Fibroblast of peridontal ligament (primary cell): ENCODE data around the gene TRPM8.
A peak's percentile ranks its signal among the peaks of the same experiment; 100 is the strongest.
"Not testable (repeated sequence)": the region's sequence is repeated elsewhere in the genome, so short reads cannot be mapped to it uniquely, and the experiment has no call there.

ENCODE experiments used
- DNase-seq: peaks from one replicate; pipeline ENCODE4 v3.0.0-alpha.2; 2010; ENCODE audit errors: extremely low read depth

TRPM8 gene

DNA sequence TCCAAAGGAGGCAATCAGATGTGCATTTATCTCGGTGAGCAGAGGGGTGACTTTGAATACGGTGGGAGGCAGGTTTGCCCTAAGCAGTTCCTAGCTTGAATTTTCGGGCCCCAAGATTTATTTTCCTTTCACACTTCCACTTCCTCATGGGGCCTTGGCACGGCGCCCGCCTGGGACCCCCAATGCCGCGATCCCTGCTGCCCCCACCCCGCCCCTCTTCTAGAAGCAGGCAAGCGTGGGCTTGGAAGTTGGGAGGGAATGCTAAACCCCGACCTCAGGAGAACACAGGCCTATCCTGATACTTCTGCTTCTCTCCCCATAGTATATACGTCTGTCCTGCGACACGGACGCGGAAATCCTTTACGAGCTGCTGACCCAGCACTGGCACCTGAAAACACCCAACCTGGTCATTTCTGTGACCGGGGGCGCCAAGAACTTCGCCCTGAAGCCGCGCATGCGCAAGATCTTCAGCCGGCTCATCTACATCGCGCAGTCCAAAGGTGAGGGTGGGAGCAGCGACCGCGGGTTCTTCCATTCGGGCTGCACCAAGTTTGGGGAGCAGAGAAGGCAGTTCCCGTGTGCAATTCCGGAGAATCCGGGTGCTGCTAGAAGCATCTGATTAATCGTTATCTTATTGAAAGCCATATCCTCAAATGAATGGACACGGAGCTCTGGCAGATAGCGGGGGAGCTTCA is 21.6 kb downstream of the TRPM8 start:
- no peak for DNase-seq

DNA sequence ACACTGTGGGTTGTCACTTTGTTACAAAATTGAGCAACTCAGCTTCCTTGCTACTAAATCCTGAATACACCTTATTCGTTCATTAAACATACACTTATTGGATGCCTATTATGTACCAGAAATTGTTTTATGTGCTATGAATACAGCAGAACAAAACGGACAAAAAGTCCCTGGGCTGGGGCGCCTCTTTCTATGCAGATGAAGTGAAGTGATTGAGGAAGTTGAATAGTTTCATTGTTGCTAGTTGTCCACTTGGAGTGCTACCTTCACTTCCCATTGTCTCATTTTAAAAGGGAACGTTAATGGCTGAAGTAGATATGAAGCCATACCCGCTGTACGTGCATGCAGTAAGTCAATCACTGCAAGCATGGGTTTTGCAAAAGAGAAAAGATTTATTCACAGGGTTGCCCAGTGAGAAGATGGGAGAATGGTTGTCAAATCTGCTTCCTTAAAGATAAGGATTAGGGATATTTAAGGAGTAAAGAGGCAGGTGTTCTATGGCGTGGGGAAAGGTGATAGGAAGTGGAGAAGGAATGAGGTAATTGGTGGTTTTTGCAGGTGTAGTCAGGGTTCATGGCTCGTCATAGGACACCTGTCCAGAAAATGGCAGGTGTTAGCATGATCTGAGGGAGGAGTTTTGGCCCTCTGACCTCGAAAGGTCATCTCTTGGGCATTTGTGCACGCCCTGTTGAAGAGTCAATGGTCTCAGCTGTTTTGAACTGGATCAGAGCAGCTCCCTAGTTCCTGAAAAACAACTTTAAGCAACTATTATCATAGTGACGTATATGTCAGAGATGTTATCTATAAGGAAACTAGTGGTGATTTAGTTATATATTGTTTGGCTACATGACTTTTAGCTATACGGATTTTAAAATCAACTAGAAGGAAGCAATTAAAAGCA is 23.5 kb downstream of the TRPM8 start:
- no peak for DNase-seq

DNA sequence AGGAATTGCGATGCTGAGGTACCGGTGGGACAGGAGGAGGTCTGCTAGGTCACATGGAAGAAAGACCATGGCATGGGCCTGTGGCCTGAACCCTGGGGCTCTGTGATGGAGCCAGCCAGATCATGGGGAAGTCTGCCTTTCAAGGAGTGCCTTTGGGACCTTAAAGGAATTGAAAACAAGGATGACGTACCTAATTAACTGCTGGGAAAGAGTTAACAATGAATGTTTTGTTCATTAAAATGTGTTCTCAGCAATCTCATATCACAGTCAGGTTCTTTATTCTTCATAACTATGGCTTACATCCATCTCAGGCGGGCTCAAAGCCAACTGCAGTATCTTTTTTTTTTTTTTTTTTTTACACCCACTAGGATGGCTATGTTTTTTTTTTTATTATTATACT is 25.6 kb downstream of the TRPM8 start:
- no peak for DNase-seq

DNA sequence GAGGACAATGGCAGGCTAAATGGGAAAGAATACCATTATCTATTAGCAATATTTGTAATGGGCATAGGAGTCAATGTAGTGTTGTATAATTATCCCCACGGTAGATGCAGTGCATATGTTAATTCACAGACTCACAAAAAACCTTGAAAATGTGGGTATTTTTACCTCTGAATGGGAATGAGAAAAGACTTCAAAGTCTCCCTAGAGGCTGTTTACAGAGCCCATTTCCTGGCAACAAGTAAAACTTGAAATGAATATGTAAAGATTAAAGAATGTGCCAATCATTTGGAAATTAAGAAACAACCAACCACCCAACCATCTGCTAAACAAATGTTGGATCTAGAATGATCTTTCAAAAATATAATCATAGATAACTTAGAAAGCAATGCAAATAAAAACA is 27.1 kb downstream of the TRPM8 start:
- DNase-seq = no peak

DNA sequence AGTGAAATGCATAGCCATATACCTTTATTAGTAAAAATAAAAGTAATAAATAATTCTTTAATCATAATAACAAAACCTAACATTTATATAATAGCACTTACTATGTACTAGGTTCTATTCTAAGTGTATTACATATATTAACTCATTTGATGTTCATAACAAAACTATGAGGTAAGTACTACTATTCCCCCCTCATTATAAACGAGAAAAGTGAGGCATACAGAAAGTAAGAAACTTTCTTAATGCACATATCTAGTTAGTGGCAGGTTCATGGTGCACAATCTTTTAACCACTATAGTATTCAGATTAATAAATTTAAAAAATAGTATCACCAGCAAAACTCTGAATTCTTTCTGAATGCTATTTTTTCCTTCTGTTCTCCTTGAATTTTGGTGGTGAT is 27.5 kb downstream of the TRPM8 start:
- no peak for DNase-seq

DNA sequence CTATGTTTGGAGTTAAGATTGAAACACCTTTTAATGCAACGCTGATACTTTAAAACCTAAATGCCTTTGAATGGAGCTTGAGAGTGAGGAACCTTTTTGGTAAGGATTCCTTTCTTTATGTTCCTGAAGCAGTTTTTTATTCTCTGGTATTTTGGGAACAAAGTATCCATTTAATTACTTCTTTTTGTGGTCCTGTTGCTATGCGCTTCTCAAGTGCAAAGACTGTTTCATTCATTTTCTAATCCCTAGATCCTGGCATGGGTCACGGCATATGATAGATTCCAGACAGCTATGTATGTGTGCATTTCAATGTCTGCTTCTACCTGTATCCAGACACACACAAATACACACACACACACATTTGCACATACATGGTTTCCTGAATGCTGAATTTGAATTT is 28.0 kb downstream of the TRPM8 start:
- DNase-seq = no peak

DNA sequence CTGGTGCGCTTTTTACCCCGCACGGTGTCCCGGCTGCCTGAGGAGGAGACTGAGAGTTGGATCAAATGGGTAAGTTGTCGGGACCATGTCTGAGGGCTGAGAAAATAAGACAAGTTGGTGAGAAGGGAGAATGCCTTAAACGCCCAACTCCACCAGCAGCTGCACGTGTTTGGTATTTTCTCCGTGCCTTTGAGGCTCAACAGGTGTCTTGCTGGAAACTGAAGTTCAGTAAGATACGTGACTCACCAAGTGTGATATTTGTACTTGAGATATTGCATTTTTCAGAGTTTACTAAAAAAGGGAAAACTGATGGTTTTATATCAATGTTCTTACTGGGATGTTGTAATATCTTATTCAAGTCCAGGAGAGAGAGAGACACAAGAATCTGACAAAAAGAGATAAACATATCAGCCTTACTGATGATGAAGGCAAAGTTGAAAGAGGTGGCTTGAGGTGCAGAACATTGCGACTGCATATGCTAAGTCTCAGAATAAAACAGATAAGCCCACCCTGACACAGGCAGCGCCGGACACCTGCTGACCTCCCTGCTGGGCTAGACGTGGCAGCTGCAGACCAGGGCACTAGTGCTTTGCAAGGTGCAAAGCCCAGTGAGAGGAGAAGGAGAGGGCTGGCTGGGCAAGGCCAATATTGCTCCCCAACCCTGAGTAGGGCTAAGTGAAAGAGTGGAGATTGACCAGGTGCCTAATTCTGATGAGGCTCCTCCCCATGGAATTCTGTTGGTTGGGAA is 33.1 kb downstream of the TRPM8 start:
- no peak for DNase-seq

DNA sequence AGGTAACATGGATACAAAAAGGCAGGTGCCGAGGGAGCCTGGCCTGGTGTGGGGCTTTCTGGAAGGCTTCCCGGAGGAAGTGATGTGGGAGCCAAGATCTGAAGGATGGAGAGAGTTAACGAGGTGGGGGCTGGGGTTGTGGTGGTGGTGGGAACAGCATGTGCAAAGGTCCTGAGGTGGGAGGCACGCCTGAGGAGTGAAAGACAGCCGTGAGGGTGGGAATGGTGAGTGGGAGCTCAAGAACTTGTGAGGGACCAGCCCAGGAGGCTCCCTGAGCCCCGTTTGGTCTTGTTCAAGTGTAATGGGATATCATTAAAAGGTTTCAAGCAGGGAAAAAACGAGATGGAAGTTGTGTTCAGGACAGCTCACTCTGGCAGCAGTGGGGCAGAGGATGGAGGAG is 35.2 kb downstream of the TRPM8 start:
- no peak for DNase-seq

DNA sequence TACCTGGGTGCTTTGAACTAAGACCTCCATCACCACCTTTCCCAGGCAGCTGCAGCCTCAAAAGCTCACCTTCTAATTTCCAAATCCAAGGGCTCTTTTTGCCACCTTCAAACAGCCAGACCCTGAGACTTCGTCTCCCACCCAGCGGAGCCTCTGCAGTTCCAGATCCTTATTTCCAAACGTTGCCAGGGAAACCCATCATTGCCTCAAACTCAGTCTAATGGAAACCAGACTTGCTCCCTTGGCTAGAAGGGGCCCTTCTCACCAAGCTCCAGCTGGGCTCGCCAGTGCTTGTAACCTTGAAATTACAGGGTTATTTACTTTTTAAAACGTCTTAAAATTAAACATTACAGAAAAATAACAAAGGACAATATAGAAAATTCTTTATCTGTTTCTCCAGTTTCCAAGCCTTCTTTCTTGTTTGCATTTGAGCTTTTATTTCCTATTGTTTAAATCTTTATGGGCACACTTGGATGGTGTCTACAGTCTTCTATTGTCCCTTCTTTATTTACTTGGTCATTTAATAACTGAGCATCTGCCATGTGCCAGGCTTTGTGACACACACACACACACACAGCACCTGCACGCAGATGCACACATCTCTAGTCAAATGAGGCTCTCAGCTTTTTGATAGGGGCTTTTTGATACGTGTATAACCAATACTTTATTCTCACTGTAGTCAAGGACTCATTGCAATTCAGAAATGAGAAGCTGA is 36.1 kb downstream of the TRPM8 start:
- peak; percentile 71 for DNase-seq

DNA sequence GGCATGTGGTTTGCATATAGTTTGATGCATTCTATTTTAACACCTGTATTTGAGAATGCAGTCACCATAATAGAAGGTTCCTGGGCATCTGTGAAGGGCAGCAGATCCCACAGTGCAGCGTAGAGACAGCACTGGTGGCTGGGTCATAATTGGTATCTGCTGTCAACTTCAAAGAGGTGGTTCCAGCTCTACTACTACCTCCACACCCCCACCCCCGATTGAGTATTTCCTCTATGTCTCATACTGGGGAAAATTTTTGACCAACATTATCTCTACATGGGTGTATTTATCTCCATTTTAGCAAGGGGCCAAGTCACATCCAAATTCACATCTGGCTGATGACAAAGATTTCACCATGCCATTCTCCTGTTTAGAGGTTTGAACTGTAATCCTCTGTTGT is 43.0 kb downstream of the TRPM8 start:
- DNase-seq = no peak

DNA sequence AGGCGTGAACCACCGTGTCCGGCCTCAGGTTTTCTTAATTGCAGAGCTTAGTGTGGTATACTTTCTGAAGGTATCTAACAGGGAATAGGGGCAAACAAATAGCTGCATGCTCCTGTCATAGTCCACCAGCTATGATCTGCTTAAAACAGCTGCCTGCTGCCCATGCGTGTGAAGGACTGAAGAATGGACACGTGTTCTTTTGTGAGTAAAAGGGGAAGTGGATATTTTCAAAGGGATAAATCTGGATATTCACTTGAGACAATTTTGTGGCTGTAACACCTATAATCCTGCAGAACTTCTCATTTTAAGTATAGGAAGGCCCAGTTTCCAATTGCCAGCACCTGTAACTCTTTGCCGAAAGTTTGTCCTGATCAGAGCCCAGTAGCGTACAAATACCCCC is 44.7 kb downstream of the TRPM8 start:
- no peak for DNase-seq

DNA sequence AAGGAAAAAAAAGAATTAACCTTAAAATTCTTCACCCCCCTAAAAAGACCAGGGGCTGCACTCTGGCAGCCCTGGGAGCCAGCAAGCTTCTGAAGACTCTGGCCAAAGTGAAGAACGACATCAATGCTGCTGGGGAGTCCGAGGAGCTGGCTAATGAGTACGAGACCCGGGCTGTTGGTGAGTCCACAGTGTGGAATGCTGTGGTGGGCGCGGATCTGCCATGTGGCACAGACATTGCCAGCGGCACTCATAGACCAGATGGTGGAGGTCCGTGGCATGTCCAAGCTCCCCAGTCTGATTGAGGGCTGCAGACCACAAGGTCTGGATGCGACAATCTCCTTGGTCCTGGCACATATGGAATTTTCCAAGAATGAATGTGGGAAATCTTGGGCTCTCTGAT is 47.4 kb downstream of the TRPM8 start:
- DNase-seq = peak; percentile 37

DNA sequence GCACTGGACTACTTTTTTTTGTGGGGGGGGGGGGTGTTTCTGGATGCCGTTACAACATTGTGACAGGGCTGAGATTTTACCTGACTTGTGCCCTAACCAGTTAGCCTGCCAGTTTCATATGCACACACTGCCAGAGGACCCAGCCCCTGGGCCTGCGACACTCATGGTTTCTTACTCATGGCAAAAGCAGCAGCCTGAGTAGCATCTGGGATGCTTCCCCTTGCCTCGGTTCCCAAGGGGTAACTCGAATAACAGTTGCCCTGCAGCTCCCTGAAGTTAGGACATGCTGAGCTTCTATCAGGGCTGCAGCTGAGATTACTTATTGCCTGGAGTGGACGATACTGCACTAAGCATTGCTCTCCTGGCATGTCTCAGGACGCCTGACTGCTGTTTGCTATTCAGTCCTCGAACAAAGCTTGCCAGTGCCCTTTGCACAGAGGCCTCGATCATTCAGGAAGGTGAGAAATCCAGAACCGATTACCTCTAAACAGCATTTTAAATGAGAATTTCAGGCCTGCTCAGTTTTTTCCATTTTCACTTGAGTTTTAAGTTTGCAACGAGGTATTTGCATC is 47.9 kb downstream of the TRPM8 start:
- DNase-seq = peak; percentile 53

DNA sequence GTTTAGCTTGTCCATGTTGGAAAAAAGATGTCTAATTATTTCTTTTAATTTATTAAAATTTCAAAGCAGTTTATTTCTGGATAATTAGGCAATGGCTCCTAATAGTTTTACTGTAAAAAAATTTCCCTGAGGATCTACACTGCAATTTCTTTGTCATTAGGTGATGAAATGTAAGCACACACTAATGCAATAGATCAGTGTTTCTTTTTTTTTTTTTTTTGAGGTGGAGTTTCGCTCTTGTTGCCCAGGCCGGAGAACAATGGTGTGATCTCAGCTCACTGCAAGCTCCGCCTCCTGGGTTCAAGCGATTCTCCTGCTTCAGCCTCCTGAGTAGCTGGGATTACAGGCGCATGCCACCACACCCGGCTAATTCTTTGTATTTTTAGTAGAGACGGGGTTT is 48.5 kb downstream of the TRPM8 start:
- DNase-seq = not testable (repeated sequence)

DNA sequence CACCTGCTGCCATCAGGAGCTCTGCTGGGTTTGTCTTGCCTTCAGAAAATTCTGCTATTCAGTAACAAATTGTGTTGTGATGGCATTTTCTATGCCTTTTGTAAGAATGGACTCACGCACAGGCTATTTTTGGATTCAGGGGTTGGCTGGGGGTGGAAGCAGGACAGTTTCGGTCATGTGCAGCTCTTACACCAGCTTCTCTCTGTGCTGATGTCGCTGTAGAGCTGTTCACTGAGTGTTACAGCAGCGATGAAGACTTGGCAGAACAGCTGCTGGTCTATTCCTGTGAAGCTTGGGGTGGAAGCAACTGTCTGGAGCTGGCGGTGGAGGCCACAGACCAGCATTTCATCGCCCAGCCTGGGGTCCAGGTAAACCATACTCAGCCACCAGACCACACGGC is 49.2 kb downstream of the TRPM8 start:
- DNase-seq = peak; percentile 40

DNA sequence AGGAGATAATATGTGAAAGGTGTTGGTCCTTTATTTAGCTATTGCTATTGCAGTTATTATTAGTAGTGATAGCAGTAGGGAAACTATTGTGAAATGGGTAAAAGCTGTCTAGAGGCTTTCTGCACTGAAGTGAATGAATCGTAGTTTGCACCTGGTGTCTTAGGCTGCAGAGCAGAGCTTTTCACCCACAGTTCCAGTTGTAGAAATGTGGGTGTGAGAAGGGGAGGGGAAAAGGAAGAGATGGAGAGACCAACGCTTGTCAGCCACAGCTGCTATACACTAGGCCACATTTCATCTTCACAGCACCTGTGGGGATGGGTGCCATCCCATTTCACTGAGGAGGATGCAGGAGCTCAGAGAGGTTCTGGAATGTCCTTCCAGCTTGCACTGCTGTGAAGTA is 50.0 kb downstream of the TRPM8 start:
- no peak for DNase-seq

DNA sequence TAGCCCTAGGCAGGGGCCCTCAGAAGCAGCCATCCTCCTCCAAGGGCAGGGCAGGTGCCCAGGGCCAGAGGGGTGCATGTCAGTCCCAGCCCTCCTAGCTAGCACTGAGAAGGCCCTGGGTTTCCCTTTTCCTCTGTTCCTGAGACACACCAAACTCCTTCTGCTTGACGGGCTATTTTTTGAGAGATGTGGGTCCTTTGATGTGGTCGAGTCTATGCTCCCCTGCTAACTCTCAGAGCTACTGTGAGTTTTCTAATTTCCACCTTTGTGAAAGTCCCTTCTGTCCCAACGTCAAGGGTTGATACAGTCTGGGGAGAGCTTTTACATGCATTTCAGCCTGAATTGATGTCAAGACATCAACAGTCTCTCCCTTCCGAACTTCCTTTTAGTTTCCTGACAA is 51.4 kb downstream of the TRPM8 start:
- DNase-seq = no peak

DNA sequence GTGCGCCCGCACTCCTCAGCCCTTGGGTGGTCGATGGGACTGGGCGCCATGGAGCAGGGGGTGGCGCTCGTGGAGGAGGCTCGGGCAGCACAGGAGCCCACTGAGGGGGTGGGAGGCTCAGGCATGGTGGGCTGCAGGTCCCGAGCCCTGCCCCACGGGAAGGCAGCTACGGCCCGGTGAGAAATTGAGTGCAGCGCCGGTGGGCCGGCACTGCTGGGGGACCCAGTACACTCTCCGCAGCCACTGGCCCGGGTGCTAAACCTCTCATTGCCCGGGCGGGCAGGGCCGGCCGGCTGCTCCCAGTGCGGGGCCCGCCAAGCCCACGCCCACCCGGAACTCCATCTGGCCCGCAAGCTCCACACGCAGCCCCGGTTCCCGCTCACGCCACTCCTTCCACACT is 55.3 kb downstream of the TRPM8 start:
- not testable (repeated sequence) for DNase-seq

DNA sequence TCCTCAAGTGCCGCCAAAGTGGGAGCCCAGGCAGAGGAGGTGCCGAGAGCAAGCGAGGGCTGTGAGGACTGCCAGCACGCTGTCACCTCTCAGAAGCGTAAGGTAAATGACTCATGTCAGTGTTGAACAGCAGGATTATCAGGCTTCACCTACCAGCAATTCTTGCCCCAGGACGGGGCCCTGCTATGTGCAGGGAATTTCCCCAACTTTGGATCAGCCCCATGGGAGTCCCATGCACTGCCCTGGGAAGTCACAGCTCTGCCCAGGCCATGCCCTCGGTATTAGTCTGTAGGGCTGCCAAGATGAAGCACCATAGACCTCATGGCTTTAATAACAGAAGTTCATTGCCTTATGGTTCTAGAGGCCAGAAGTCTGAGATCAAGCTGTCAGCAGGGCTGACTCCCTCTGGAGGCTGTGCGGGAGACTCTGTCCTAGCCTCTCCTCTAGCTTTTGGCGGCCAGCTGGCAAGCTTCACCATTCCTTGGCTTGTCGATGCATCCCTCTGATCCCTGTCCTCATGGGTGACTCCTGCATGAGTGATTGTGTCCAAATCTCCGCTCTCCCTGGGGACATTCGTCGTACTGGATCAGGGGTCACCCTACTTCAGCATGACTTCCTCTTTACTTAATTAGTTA is 55.9 kb downstream of the TRPM8 start:
- DNase-seq = no peak

DNA sequence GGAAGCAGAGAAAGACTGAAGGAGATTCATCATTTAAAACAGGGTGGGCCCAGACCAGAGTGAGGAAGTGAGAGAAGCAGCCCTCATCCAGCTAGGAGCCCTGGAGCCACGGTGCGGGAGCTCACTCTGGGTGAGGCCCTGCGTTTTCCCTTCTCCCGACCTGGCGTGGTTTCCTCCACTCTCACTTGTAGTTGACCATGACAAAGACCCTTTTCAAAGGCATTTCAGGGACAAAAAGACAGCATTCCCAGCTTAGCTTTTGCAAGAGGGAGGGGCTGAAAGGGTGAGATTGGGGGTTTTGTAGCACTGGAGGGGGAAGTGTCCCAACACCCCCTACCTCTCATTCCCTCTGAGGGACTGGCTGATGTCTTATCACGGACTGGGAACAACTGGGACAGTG is 56.6 kb downstream of the TRPM8 start:
- DNase-seq = no peak

DNA sequence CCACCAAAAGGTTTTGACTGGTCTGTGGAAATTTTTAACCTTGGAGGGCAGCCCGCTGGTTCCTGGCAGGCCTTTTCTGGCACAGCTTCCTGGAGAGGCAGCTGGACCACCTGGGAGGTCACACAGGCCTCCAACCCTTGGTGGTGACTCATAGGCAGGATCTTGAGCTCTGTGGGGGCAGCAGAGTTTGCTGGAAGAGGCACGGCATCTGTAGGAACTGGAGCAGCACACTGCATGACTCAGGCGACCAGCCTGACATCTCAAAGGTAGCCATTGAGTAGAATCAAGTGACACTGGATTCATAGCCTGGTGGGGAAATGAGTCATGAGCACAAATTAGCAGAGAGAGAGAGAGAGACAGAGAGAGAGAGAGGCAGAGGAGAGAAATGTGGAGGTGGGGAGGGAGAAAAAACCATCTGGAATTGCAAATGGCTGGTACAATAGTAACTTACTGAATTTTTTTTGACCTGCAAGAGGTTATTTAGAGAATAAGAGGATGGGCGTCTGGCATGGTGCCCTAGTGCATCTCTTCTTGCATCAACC is 57.4 kb downstream of the TRPM8 start:
- peak; percentile 77 for DNase-seq
